Measurements from ENCODE around the gene WARS2.

WARS2 gene

GRCh38 chr1:118999348-119000071, 140.9 kb downstream of the WARS2 start:
- DNase-seq (ENCODE audit: low read depth in 3 of 3), result no peak

- no peak for DNase-seq (ENCODE audit: low read depth in 3 of 3)
Measured at GRCh38 chr1:118998171-118998570, 142.3 kb downstream of the WARS2 start.

GRCh38 chr1:118997225-118997624, 143.2 kb downstream of the WARS2 start:
- no peak for DNase-seq (ENCODE audit: low read depth in 3 of 3)

- DNase-seq (ENCODE audit: low read depth in 3 of 3), result no peak
Measured at GRCh38 chr1:118995312-118996016, 145.0 kb downstream of the WARS2 start.

- DNase-seq (ENCODE audit: low read depth in 3 of 3), result no peak
Measured at GRCh38 chr1:118993700-118994026, 146.8 kb downstream of the WARS2 start.

GRCh38 chr1:118992868-118993699, 147.4 kb downstream of the WARS2 start:
- DNase-seq (ENCODE audit: low read depth in 3 of 3), result no peak

- DNase-seq (ENCODE audit: low read depth in 3 of 3), result no peak
Measured at GRCh38 chr1:118992237-118992825, 148.1 kb downstream of the WARS2 start.

GRCh38 chr1:118991448-118991847, 149.0 kb downstream of the WARS2 start:
- DNase-seq (ENCODE audit: low read depth in 3 of 3), result no peak

- no peak for DNase-seq (ENCODE audit: low read depth in 3 of 3)
Measured at GRCh38 chr1:118990513-118991152, 149.8 kb downstream of the WARS2 start.

- no peak for DNase-seq (ENCODE audit: low read depth in 3 of 3)
Measured at GRCh38 chr1:118989878-118990378, 150.5 kb downstream of the WARS2 start.

GRCh38 chr1:118989006-118989815, 151.2 kb downstream of the WARS2 start:
- DNase-seq (ENCODE audit: low read depth in 3 of 3), result no peak

- DNase-seq (ENCODE audit: low read depth in 3 of 3), result no peak
Measured at GRCh38 chr1:118988186-118989005, 152.1 kb downstream of the WARS2 start, which contains the start of gene TBX15. TBX15 (minus strand) TSS chr1:118988343; CDS start chr1:118987795, 548 bp downstream.

GRCh38 chr1:118987468-118988185, 152.8 kb downstream of the WARS2 start:
- DNase-seq (ENCODE audit: low read depth in 3 of 3), result no peak

- no peak for DNase-seq (ENCODE audit: low read depth in 3 of 3)
Measured at GRCh38 chr1:118986555-118987467, 153.6 kb downstream of the WARS2 start.

GRCh38 chr1:118985640-118986554, 154.6 kb downstream of the WARS2 start:
- no peak for DNase-seq (ENCODE audit: low read depth in 3 of 3)

- DNase-seq (ENCODE audit: low read depth in 3 of 3), result no peak
Measured at GRCh38 chr1:118984722-118985639, 155.5 kb downstream of the WARS2 start.

Data from stimulated activated CD4-positive, alpha-beta T cell treated with anti-CD3 and anti-CD28 coated beads, TNF-alpha, amount 100 ng/mL, for 24 hours (primary cell).